ENCODE results near the gene SDHB.
"Not testable (repeated sequence)": the region's sequence is repeated elsewhere in the genome, so short reads cannot be mapped to it uniquely, and the experiment has no call there.

SDHB gene

GRCh38 chr1:17067465-17068240, 13.8 kb upstream of the SDHB start:
- TF ChIP-seq CTCF (IDR thresholded peaks at IDR 0.05; ENCODE audit: control insufficient read depth, insufficient read depth, low read depth, low read length, missing control alignments), result no peak
- DNase-seq (ENCODE audit: low read depth), result no peak
- H3K4me3 ChIP-seq (ENCODE audit: control insufficient read depth, low read depth, low read length), result no peak overlapping the region

- TF ChIP-seq CTCF (IDR thresholded peaks at IDR 0.05; ENCODE audit: control insufficient read depth, insufficient read depth, low read depth, low read length, missing control alignments), result no peak
- no peak for DNase-seq (ENCODE audit: low read depth)
- no peak overlapping the region for H3K4me3 ChIP-seq (ENCODE audit: control insufficient read depth, low read depth, low read length)
Measured at GRCh38 chr1:17067069-17067426, 13.2 kb upstream of the SDHB start.

- TF ChIP-seq CTCF (IDR thresholded peaks at IDR 0.05; ENCODE audit: control insufficient read depth, insufficient read depth, low read depth, low read length, missing control alignments), result no peak
Measured at GRCh38 chr1:17066361-17067068, 12.7 kb upstream of the SDHB start.

GRCh38 chr1:17065666-17066065, 11.8 kb upstream of the SDHB start:
- TF ChIP-seq CTCF (IDR thresholded peaks at IDR 0.05; ENCODE audit: control insufficient read depth, insufficient read depth, low read depth, low read length, missing control alignments), result no peak
- H3K4me3 ChIP-seq (ENCODE audit: control insufficient read depth, low read depth, low read length), result no peak overlapping the region
- DNase-seq (ENCODE audit: low read depth), result no peak

More at GRCh38 chr1:17066361-17067068, 12.7 kb upstream of the SDHB start:
- H3K4me3 ChIP-seq (ENCODE audit: control insufficient read depth, low read depth, low read length), result no peak overlapping the region
- no peak for DNase-seq (ENCODE audit: low read depth)

GRCh38 chr1:17062751-17063150, 8.9 kb upstream of the SDHB start:
- H3K4me3 ChIP-seq (ENCODE audit: control insufficient read depth, low read depth, low read length); DNase-seq (ENCODE audit: low read depth): not testable (repeated sequence)

GRCh38 chr1:17061892-17062291, 8.1 kb upstream of the SDHB start:
- no peak overlapping the region for H3K4me3 ChIP-seq (ENCODE audit: control insufficient read depth, low read depth, low read length)
- TF ChIP-seq CTCF (IDR thresholded peaks at IDR 0.05; ENCODE audit: control insufficient read depth, insufficient read depth, low read depth, low read length, missing control alignments), result no peak
- no peak for DNase-seq (ENCODE audit: low read depth)

- H3K4me3 ChIP-seq (ENCODE audit: control insufficient read depth, low read depth, low read length), result no peak overlapping the region
- TF ChIP-seq CTCF (IDR thresholded peaks at IDR 0.05; ENCODE audit: control insufficient read depth, insufficient read depth, low read depth, low read length, missing control alignments), result no peak
- no peak for DNase-seq (ENCODE audit: low read depth)
Measured at GRCh38 chr1:17061486-17061885, 7.7 kb upstream of the SDHB start.

Measured in AG09309 (cell line).